Measurements from ENCODE around the gene TFF3. TPM values are rescaled to one million over a fixed set of nuclear protein-coding genes. Genes with fewer than 3 reads are reported as not detected.
"Not testable (repeated sequence)": the region's sequence is repeated elsewhere in the genome, so short reads cannot be mapped to it uniquely, and the experiment has no call there.

The TFF3 gene
- total RNA-seq, 1 donor from 2014 or later = 31.9 TPM

DNA sequence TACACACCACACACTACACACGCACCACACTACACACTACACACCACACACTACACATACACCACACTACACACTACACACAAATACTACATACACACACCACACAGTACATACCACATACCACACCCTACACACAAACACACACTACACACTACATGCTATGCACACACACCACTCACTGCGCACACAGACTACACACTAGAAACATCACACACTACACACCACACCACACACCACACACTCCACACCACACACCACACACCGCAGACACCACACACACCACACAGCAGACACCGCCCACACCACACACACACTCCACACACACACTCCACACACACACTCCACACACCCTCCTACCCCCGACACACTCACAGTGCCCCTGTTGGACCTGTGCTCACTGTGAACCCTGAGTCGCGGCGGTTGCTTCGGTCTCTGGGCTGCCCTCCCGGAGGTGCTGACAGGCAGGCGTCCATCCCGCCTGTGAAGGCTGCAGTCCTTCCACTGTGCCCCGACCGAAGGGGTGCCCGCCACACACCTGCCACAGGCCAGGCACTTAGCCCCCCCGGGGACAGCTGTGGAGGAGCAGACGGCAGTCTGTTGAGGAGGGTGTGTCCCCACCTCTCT lies 21.4 kb downstream of the TFF3 start:
- no peak for TF ChIP-seq POLR2A (IDR thresholded peaks at IDR 0.05)
- TF ChIP-seq, protein P1, sequence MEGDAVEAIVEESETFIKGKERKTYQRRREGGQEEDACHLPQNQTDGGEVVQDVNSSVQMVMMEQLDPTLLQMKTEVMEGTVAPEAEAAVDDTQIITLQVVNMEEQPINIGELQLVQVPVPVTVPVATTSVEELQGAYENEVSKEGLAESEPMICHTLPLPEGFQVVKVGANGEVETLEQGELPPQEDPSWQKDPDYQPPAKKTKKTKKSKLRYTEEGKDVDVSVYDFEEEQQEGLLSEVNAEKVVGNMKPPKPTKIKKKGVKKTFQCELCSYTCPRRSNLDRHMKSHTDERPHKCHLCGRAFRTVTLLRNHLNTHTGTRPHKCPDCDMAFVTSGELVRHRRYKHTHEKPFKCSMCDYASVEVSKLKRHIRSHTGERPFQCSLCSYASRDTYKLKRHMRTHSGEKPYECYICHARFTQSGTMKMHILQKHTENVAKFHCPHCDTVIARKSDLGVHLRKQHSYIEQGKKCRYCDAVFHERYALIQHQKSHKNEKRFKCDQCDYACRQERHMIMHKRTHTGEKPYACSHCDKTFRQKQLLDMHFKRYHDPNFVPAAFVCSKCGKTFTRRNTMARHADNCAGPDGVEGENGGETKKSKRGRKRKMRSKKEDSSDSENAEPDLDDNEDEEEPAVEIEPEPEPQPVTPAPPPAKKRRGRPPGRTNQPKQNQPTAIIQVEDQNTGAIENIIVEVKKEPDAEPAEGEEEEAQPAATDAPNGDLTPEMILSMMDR (IDR thresholded peaks at IDR 0.05) = no peak
- no peak for TF ChIP-seq POLR2AphosphoS5 (IDR thresholded peaks at IDR 0.05; ENCODE audit: insufficient read depth in 1 of 2, low read depth in 1 of 2)
- Histone ChIP-seq H3K27me3 (no peaks in the 10 kb centered on the region), H3K36me3 (no peaks in the 10 kb centered on the region), H3K27ac (no peak overlapping the region), H3K4me3 (no peak overlapping the region), H3K9me3 (no peaks in the 10 kb centered on the region), H3K4me1 (no peaks in the 10 kb centered on the region)
- DNase-seq (ENCODE audit: extremely low spot score in 2 of 2) = no peak
- intact Hi-C loops (cut with DNase I) = no loop called here

DNA sequence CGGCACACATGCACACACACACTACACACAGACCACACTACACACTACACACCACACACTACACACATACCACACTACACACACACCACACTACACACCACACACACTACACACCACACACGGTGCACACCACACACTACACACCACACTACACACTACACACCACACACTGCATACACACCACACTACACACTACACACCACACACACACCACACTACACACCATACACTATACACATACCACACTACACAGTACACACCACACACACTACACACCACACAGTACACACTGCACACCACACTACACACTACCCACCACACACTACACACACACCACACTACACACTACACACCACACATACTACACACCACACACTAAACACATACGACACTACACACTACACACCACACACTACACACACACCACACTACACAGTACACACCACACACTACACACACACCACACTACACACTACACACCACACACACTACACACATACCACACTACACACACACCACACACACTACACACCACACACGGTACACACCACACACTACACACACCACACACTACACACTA lies 22.6 kb downstream of the TFF3 start:
- H3K4me3 ChIP-seq; DNase-seq (ENCODE audit: extremely low spot score in 2 of 2); H3K9me3 ChIP-seq; intact Hi-C loops (cut with DNase I); H3K4me1 ChIP-seq; H3K27ac ChIP-seq; H3K36me3 ChIP-seq; H3K27me3 ChIP-seq: not testable (repeated sequence)

DNA sequence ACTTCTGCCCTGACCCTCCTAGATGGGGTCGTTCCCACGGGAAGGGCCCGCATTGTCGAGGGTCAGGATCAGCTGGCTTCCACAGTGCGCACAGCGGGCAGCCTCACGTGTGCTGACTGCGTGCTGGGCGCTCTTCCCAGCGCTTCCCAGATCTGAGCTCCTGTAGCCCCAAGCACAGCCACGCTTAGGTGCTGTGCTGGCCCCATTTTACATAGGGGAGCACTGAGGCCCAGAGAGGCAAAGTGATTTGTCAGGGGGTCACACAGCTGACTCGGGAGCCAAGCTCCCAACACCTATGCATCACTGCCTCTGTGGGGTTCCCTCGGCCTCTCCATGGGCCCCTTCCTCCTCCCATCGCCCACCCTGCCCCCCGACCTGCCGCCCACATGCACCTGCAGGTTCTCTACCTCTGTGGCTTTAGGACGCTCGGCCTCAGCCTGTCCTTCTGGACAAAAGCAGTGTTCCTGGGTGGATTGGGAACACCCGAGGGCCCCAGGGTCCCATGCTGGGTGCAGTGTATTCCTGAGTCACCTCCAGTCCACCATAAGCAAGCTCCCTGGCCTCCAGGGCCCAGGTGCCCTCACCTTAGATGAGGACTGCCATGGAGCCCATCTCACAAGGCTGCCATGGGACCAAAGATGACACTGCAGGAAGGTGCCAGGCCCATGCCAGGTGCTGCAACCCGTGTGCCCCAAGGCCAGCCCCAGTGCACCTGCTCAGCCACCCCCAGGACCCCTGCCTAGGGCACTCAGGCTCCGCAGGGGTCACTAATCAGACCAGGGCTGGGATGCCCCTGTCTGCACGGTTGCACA lies 23.3 kb downstream of the TFF3 start:
- H3K27ac ChIP-seq = no peak overlapping the region
- H3K4me3 ChIP-seq = no peak overlapping the region
- no peaks in the 10 kb centered on the region for H3K9me3 ChIP-seq
- H3K36me3 ChIP-seq = no peaks in the 10 kb centered on the region
- H3K4me1 ChIP-seq = no peaks in the 10 kb centered on the region
- H3K27me3 ChIP-seq = no peaks in the 10 kb centered on the region
- TF ChIP-seq POLR2AphosphoS5 (IDR thresholded peaks at IDR 0.05; ENCODE audit: insufficient read depth in 1 of 2, low read depth in 1 of 2) (no peak), POLR2A (IDR thresholded peaks at IDR 0.05) (no peak)
- TF ChIP-seq, protein P1 (IDR thresholded peaks at IDR 0.05) = no peak
- no peak for DNase-seq (ENCODE audit: extremely low spot score in 2 of 2)
- intact Hi-C loops (cut with DNase I) = no loop called here

DNA sequence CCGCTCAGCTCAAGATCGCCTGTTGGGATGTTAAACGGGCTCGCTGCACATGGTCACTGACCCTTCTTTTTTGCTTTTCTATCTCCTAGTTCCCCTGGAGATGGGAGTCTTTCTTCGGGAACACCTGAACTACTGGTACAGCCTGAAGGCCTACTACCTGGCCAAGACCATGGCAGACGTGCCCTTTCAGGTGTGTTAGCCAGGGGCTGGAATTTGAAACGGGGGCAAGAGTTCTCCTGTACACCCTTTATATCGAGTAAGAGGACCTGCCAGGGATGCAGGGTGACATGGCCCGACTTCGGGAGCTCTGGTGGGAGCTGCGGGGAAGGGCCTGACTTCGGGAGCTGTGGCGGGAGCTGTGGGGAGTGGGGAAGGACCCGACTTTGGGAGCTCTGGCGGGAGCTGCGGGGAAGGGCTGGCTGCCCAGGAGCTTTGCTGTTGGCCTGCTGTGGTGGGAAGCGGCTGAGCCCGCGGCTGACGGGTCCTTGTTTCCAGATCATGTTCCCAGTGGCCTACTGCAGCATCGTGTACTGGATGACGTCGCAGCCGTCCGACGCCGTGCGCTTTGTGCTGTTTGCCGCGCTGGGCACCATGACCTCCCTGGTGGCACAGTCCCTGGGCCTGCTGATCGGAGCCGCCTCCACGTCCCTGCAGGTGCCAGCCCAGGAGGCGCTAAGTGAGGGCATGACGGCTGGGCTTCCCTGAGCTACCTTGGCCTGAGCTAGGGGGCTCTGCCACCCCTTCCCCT lies 24.0 kb downstream of the TFF3 start:
- H3K36me3 ChIP-seq = no peaks in the 10 kb centered on the region
- intact Hi-C loops (cut with DNase I) = no loop called here

DNA sequence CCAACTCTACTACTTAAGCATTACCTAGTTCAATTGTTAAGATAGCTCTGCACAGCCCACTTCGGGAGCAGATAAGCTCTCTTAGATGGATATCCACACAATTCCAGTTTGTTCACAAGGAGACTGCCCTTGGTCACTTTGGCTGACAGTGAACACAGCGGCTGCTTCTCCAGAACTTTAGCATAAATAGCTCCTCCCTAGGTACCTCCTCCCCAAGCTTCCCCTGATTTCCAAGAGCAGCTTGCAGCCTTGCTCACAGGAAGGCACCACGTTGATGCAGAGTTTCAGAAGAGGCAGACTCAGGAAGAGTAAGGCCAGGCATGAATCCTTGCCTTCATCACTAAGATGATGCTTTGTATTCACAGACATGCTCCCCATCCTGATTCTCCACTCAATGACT lies 24.7 kb downstream of the TFF3 start:
- Histone ChIP-seq H3K4me1 (no peaks in the 10 kb centered on the region), H3K27me3 (no peaks in the 10 kb centered on the region), H3K27ac (no peak overlapping the region), H3K9me3 (no peaks in the 10 kb centered on the region), H3K36me3 (no peaks in the 10 kb centered on the region), H3K4me3 (no peak overlapping the region)
- DNase-seq (ENCODE audit: extremely low spot score in 2 of 2) = no peak
- TF ChIP-seq POLR2A (IDR thresholded peaks at IDR 0.05) = no peak
- intact Hi-C loops (cut with DNase I) = no loop called here

More for the DNA sequence above, 24.0 kb downstream of the TFF3 start:
- H3K27ac ChIP-seq = no peak overlapping the region
- no peaks in the 10 kb centered on the region for H3K9me3 ChIP-seq
- no peaks in the 10 kb centered on the region for H3K27me3 ChIP-seq
- no peak for DNase-seq (ENCODE audit: extremely low spot score in 2 of 2)
- no peaks in the 10 kb centered on the region for H3K4me1 ChIP-seq
- TF ChIP-seq POLR2AphosphoS5 (IDR thresholded peaks at IDR 0.05; ENCODE audit: insufficient read depth in 1 of 2, low read depth in 1 of 2) (no peak), POLR2A (IDR thresholded peaks at IDR 0.05) (no peak)
- TF ChIP-seq, protein P1 (IDR thresholded peaks at IDR 0.05) = no peak
- no peak overlapping the region for H3K4me3 ChIP-seq
